ENCODE results near the gene KCNN2. TPM values are rescaled to one million over a fixed set of nuclear protein-coding genes. Genes with fewer than 3 reads are reported as not detected.

The KCNN2 gene
- total and polyA plus RNA-seq, 2 of the 8 experiments (the other 6 are each of a cell fraction or from before 2014, with no cell fraction given) = 13.1 to 18.6 TPM

GRCh38 chr5:114327987-114328386, 33.9 kb upstream of the KCNN2 start (continued):
- TF ChIP-seq, protein P1, sequence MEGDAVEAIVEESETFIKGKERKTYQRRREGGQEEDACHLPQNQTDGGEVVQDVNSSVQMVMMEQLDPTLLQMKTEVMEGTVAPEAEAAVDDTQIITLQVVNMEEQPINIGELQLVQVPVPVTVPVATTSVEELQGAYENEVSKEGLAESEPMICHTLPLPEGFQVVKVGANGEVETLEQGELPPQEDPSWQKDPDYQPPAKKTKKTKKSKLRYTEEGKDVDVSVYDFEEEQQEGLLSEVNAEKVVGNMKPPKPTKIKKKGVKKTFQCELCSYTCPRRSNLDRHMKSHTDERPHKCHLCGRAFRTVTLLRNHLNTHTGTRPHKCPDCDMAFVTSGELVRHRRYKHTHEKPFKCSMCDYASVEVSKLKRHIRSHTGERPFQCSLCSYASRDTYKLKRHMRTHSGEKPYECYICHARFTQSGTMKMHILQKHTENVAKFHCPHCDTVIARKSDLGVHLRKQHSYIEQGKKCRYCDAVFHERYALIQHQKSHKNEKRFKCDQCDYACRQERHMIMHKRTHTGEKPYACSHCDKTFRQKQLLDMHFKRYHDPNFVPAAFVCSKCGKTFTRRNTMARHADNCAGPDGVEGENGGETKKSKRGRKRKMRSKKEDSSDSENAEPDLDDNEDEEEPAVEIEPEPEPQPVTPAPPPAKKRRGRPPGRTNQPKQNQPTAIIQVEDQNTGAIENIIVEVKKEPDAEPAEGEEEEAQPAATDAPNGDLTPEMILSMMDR (IDR thresholded peaks at IDR 0.05; ENCODE audit: control extremely low read depth in 1 of 3, insufficient read depth in 1 of 3, low read depth in 1 of 3, low read length in 3 of 3) = no peak
- TF ChIP-seq SIX5 (IDR thresholded peaks at IDR 0.05; ENCODE audit: low read depth, low read length) (no peak), EGR1 (IDR thresholded peaks at IDR 0.05; ENCODE audit: borderline replicate concordance, low read depth, low read length) (no peak), PHF8 (conservative IDR thresholded peaks at IDR 0.05; ENCODE audit: low read depth, low read length) (no peak), KDM1A (IDR thresholded peaks at IDR 0.05; ENCODE audit: borderline replicate concordance, low read length) (no peak), CREB1 (IDR thresholded peaks at IDR 0.05) (no peak), MAX (IDR thresholded peaks at IDR 0.05) (no peak)
